ENCODE data around the gene BBC3. TPM values are rescaled to one million over a fixed set of nuclear protein-coding genes. Genes with fewer than 3 reads are reported as not detected.

BBC3 gene
- total RNA-seq, 2 experiments from 2014 or later: 39.8 to 42.1 TPM

- DNase-seq (no peak), ATAC-seq (ENCODE audit: poor library complexity) (no peak)
- H3K4me1 Mint-ChIP-seq (ENCODE audit: low read depth): peaks cover 13% of the 10 kb centered on the region
- POLR2A ChIA-PET: interaction anchor here (0.6 to 4.6 kb wide), 18 partner anchors 13 to 1280 kb away, joined by 3 to 67 read pairs (median 8); partner anchors contain the start of genes CCDC9, INAFM1 and ZC3H4
- Histone ChIP-seq H3K4me3 (ENCODE audit: low read length) (no peak overlapping the region), H3K27ac (ENCODE audit: low read depth in 1 of 2, low read length in 2 of 2) (no peak overlapping the region), H3K36me3 (ENCODE audit: insufficient read depth, low read length) (peaks cover 44% of the 10 kb centered on the region), H3K27me3 (ENCODE audit: control insufficient read depth in 1 of 2, insufficient read depth in 2 of 2, low read length in 2 of 2) (no peaks in the 10 kb centered on the region), H3K9me3 (ENCODE audit: control insufficient read depth in 1 of 2, insufficient read depth in 1 of 2, low read length in 2 of 2) (no peaks in the 10 kb centered on the region), H3K4me1 (ENCODE audit: insufficient read depth, low read length) (peaks cover 10% of the 10 kb centered on the region)
- CTCF ChIA-PET: interaction anchor here (0.6 to 7.4 kb wide), 34 partner anchors 8 to 197 kb away, joined by 3 to 204 read pairs (median 5); partner anchors contain the start of genes BBC3, CCDC9, INAFM1 and NPAS1
- TF ChIP-seq CTCF (IDR thresholded peaks at IDR 0.05): no peak
- no peak overlapping the region for H3K27ac Mint-ChIP-seq
- H3K4me3 Mint-ChIP-seq: no peak overlapping the region
- H3K36me3 Mint-ChIP-seq (ENCODE audit: low read depth): peaks cover 52% of the 10 kb centered on the region
- H3K27me3 Mint-ChIP-seq: no peaks in the 10 kb centered on the region
- H3K9me3 Mint-ChIP-seq: no peaks in the 10 kb centered on the region
- intact Hi-C loops (cut with DNase I, micrococcal nuclease): loop anchor here (1.0 to 5.0 kb wide), 4 partner anchors 23 to 133 kb away; no protein-coding TSS in a partner anchor
These were observed 20.9 kb downstream of the BBC3 start for GRCh38 chr19:47210180-47210490.

GRCh38 chr19:47209319-47210179 lies 21.4 kb downstream of the BBC3 start:
- no peak for ATAC-seq (ENCODE audit: poor library complexity)
- Mint-ChIP-seq H3K9me3 (no peaks in the 10 kb centered on the region), H3K27me3 (no peaks in the 10 kb centered on the region), H3K27ac (no peak overlapping the region), H3K4me1 (ENCODE audit: low read depth) (peaks cover 17% of the 10 kb centered on the region), H3K36me3 (ENCODE audit: low read depth) (peaks cover 58% of the 10 kb centered on the region), H3K4me3 (no peak overlapping the region)
- Histone ChIP-seq H3K9me3 (ENCODE audit: control insufficient read depth in 1 of 2, insufficient read depth in 1 of 2, low read length in 2 of 2) (no peaks in the 10 kb centered on the region), H3K27me3 (ENCODE audit: control insufficient read depth in 1 of 2, insufficient read depth in 2 of 2, low read length in 2 of 2) (no peaks in the 10 kb centered on the region), H3K36me3 (ENCODE audit: insufficient read depth, low read length) (peaks cover 50% of the 10 kb centered on the region), H3K4me1 (ENCODE audit: insufficient read depth, low read length) (peaks cover 10% of the 10 kb centered on the region), H3K27ac (ENCODE audit: low read depth in 1 of 2, low read length in 2 of 2) (peak overlapping the region in 1 of 2 donors; percentile 7), H3K4me3 (ENCODE audit: low read length) (no peak overlapping the region)
- intact Hi-C loops (cut with DNase I, micrococcal nuclease): loop anchor here (1.0 to 5.0 kb wide), 4 partner anchors 23 to 132 kb away; no protein-coding TSS in a partner anchor
- CTCF ChIA-PET: interaction anchor here (1.2 to 7.4 kb wide), 12 partner anchors 7 to 196 kb away, joined by 3 to 204 read pairs (median 14); partner anchors contain the start of genes NPAS1 and SAE1
- DNase-seq: no peak
- POLR2A ChIA-PET: interaction anchor here (1.2 to 4.6 kb wide), 10 partner anchors 12 to 65 kb away, joined by 3 to 67 read pairs (median 12); partner anchors contain the start of genes CCDC9 and INAFM1
- TF ChIP-seq CTCF (IDR thresholded peaks at IDR 0.05): no peak

- ChIA-PET CTCF (interaction anchor here (0.9 kb wide), 1 partner anchor 41 kb away, joined by 5 read pairs; no protein-coding TSS in a partner anchor), POLR2A (no interaction called here)
- DNase-seq (no peak), ATAC-seq (ENCODE audit: poor library complexity) (no peak)
- Mint-ChIP-seq H3K36me3 (ENCODE audit: low read depth) (peaks cover 74% of the 10 kb centered on the region), H3K4me3 (no peak overlapping the region), H3K27ac (peak overlapping the region; percentile 35), H3K4me1 (ENCODE audit: low read depth) (peaks cover 25% of the 10 kb centered on the region), H3K27me3 (no peaks in the 10 kb centered on the region), H3K9me3 (no peaks in the 10 kb centered on the region)
- H3K27ac ChIP-seq (ENCODE audit: low read depth in 1 of 2, low read length in 2 of 2): no peak overlapping the region
- intact Hi-C loops (cut with DNase I, micrococcal nuclease): no loop called here
- H3K27me3 ChIP-seq (ENCODE audit: control insufficient read depth in 1 of 2, insufficient read depth in 2 of 2, low read length in 2 of 2): no peaks in the 10 kb centered on the region
- H3K9me3 ChIP-seq (ENCODE audit: control insufficient read depth in 1 of 2, insufficient read depth in 1 of 2, low read length in 2 of 2): no peaks in the 10 kb centered on the region
- H3K4me3 ChIP-seq (ENCODE audit: low read length): no peak overlapping the region
- peaks cover 3% of the 10 kb centered on the region for H3K4me1 ChIP-seq (ENCODE audit: insufficient read depth, low read length)
- no peak for TF ChIP-seq CTCF (IDR thresholded peaks at IDR 0.05)
- H3K36me3 ChIP-seq (ENCODE audit: insufficient read depth, low read length): peaks cover 65% of the 10 kb centered on the region
These were observed 27.7 kb downstream of the BBC3 start for GRCh38 chr19:47203254-47203653.

Measured in CD4-positive, alpha-beta T cell (primary cell).